ENCODE results near the gene PGAP3. TPM values are rescaled to one million over a fixed set of nuclear protein-coding genes. Genes with fewer than 3 reads are reported as not detected.

PGAP3 gene
- total and polyA plus RNA-seq, 5 experiments from 2014 or later, result 14.2 to 33.5 (median 17.7) TPM

- H3K27me3 Mint-ChIP-seq, result peaks cover 0 to 1% (median 0%) of the 10 kb centered on the region in 5 donors
- peaks cover 40 to 68% (median 67%) of the 10 kb centered on the region in 4 donors for H3K4me1 Mint-ChIP-seq
- POLR2A ChIA-PET, result interaction anchor here (0.6 to 4.0 kb wide), 14 partner anchors 9 to 503 kb away, joined by 3 to 26 read pairs (median 4); partner anchors contain the start of genes CASC3, PGAP3, PNMT and RPL19
Observed at GRCh38 chr17:39636927-39637736, 50.7 kb downstream of the PGAP3 start, which contains the start of gene STARD3. STARD3 (plus strand) TSS chr17:39637144; CDS start chr17:39653532, 16,388 bp downstream.

DNA sequence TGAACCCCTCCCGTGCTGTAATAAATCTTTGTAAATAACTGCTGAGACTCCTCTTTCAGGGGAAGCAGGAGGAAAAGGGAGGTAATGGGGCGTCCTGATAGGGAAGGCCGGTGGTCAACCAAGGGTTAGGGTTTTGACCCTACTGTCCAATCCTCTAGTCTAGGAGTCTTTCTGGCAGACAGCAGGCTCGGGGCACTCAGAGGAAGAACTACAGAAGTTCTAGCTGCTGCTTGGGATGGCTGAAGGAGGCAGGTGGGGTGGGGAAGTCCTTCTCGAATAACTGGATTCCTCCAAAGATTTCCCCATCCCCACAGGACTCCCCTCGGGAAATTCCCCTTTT lies 51.3 kb downstream of the PGAP3 start:
- peaks cover 0 to 7% (median 0%) of the 10 kb centered on the region in 5 donors for H3K27me3 Mint-ChIP-seq
- no peak for DNase-seq
- POLR2A ChIA-PET, result interaction anchor here (1.0 to 4.0 kb wide), 5 partner anchors 19 to 117 kb away, joined by 3 to 26 read pairs (median 8); partner anchors contain the start of genes PNMT and TCAP
- peaks cover 40 to 68% (median 64%) of the 10 kb centered on the region in 4 donors for H3K4me1 Mint-ChIP-seq
- H3K4me3 Mint-ChIP-seq, result peak overlapping the region; percentile 88 to 97 (median 94)
- no peaks in the 10 kb centered on the region for H3K9me3 Mint-ChIP-seq
- peak overlapping the region; percentile 80 to 96 (median 90) for H3K27ac Mint-ChIP-seq
- no peaks in the 10 kb centered on the region for H3K36me3 Mint-ChIP-seq
- ATAC-seq, result peak; percentile 16 to 22

More at GRCh38 chr17:39636927-39637736, 50.7 kb downstream of the PGAP3 start, which contains the start of gene STARD3:
- Mint-ChIP-seq H3K4me3 (peak within 1 kb of the TSS; percentile 88 to 97 (median 94)), H3K9me3 (no peaks in the 10 kb centered on the region), H3K27ac (peak within 1 kb of the TSS; percentile 80 to 96 (median 93)), H3K36me3 (no peaks in the 10 kb centered on the region)
- ATAC-seq (peak; percentile 88 to 90), DNase-seq (peak; percentile 79 to 93 (median 86))

GRCh38 chr17:39635614-39636176 lies 52.2 kb downstream of the PGAP3 start:
- no peak for DNase-seq
- Mint-ChIP-seq H3K27ac (peak overlapping the region; percentile 80 to 96 (median 90)), H3K9me3 (no peaks in the 10 kb centered on the region), H3K36me3 (no peaks in the 10 kb centered on the region), H3K4me3 (peak overlapping the region; percentile 52 to 97 (median 92)), H3K4me1 (peaks cover 35 to 67% (median 61%) of the 10 kb centered on the region in 4 donors), H3K27me3 (peaks cover 0 to 16% (median 4%) of the 10 kb centered on the region in 5 donors)
- POLR2A ChIA-PET, result interaction anchor here (4.0 to 4.1 kb wide), 2 partner anchors 13 to 32 kb away, joined by 15 to 26 read pairs; partner anchors contain the start of genes PNMT and TCAP
- ATAC-seq, result no peak

DNA sequence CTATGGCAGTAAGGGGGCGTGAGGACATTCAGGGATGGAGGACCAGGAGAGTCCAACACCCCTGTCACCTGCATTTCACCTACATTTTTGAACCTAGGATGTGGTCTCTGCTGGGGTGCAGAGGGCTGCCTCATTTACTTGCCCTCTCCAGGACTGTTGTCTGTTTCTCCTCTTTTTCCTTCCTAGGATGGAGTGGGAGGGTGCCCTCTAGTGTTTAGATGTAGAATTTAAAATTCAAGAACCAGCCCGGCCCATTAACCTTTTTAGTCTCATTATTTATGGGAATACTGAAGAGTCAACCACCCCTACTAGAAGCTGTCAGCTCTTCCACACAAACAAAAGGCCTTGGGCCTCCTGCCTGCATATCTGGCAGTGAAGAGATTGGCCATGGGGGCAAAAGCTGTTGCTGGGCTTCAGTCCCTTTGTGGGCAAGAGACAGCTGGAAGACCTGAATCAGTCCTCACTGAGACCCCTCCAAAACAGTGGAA lies 53.4 kb downstream of the PGAP3 start:
- DNase-seq (peak in 3 of 10 donors; percentile 48 to 59 (median 48)), ATAC-seq (no peak)
- peaks cover 27 to 54% (median 49%) of the 10 kb centered on the region in 4 donors for H3K4me1 Mint-ChIP-seq
- POLR2A ChIA-PET, result interaction anchor here (0.6 to 4.1 kb wide), 5 partner anchors 12 to 234 kb away, joined by 3 to 15 read pairs (median 5); partner anchors contain the start of gene MIEN1
- peak overlapping the region in 4 of 10 donors; percentile 9 to 66 (median 23) for H3K27ac Mint-ChIP-seq
- no peaks in the 10 kb centered on the region for H3K9me3 Mint-ChIP-seq
- no peaks in the 10 kb centered on the region for H3K36me3 Mint-ChIP-seq
- peaks cover 1 to 17% (median 7%) of the 10 kb centered on the region in 5 donors for H3K27me3 Mint-ChIP-seq
- H3K4me3 Mint-ChIP-seq, result peak overlapping the region in 2 of 10 donors; percentile 2 to 33

DNA sequence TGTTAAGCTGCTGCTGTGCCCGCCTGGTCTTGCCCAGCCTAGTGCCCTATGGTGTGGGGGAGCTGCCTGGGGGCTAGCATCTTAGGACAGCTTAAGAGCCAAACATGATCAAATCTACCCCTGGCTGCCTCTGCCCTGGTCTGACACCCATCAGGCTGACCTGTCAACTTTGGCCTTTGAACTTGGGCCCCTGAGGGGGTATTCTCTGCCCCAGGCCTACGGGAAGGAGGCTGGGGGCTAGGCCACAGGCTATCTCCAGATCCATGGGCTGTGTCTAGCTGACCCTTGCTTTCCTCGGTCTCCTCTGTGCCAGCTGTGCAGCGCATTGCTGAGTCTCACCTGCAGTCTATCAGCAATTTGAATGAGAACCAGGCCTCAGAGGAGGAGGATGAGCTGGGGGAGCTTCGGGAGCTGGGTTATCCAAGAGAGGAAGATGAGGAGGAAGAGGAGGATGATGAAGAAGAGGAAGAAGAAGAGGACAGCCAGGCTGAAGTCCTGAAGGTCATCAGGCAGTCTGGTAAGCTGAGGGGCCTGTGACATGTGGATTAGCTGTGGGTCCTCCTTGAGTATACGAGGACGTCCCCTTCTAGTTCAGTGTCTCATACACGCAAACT lies 54.2 kb downstream of the PGAP3 start:
- no peak for ATAC-seq
- peaks cover 21 to 46% (median 42%) of the 10 kb centered on the region in 4 donors for H3K4me1 Mint-ChIP-seq
- H3K27me3 Mint-ChIP-seq, result peaks cover 1 to 19% (median 8%) of the 10 kb centered on the region in 5 donors
- H3K36me3 Mint-ChIP-seq, result no peaks in the 10 kb centered on the region
- H3K27ac Mint-ChIP-seq, result peak overlapping the region in 1 of 10 donors; percentile 70
- POLR2A ChIA-PET, result interaction anchor here (0.6 to 4.1 kb wide), 6 partner anchors 9 to 235 kb away, joined by 3 to 15 read pairs (median 4); partner anchors contain the start of gene MIEN1
- H3K4me3 Mint-ChIP-seq, result no peak overlapping the region
- DNase-seq, result no peak
- H3K9me3 Mint-ChIP-seq, result no peaks in the 10 kb centered on the region

DNA sequence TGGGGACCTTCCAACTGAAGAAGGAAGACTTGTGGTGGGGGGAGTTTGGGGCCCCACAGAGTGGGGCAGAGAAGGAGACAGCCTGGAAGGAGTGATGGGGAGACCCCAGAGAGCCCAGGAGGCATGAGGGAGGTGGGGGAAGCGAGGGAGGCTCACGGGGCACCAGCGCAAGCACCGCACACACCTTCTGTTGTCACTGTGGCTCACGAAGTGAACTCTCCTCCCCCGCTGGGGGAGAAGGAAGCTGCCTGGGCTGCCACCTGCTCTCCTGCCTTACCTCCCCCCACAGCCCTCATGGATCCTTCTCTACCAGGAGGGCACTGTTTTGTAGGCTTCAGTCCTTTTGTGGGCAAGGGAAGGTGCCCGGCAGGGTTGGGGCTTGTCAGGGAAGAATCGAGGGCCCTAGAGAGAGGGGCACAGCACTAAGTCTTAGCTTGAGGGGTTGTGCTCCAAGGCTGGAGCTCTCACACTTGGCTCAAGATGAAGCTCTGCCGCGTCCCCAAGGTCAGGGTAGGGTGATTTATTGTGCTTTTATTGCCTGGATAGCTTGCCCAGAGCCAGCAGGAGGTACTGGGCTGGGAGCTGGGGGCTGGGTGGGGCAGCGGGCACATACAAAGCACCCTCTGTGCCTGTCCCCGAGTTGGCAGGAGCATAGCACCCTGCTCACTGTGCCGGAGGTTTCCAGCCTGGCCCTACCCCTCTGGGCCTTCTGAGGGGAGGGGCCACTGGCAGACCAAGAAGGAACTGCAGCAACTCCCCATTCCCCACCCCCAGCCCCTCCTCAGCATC lies 55.5 kb downstream of the PGAP3 start:
- Mint-ChIP-seq H3K27me3 (peaks cover 6 to 31% (median 15%) of the 10 kb centered on the region in 5 donors), H3K27ac (peak overlapping the region in 3 of 10 donors; percentile 25 to 76 (median 33)), H3K36me3 (no peaks in the 10 kb centered on the region), H3K4me1 (peaks cover 9 to 36% (median 29%) of the 10 kb centered on the region in 4 donors), H3K9me3 (no peaks in the 10 kb centered on the region), H3K4me3 (peak overlapping the region in 1 of 10 donors; percentile 45)
- DNase-seq (no peak), ATAC-seq (no peak)
- POLR2A ChIA-PET, result interaction anchor here (4.1 kb wide), 1 partner anchor 10 kb away, joined by 15 read pairs; no protein-coding TSS in a partner anchor

GRCh38 chr17:39631403-39631802 lies 56.5 kb downstream of the PGAP3 start:
- Mint-ChIP-seq H3K4me3 (peak overlapping the region in 1 of 10 donors; percentile 11), H3K27ac (peak overlapping the region in 2 of 10 donors; percentile 3 to 21), H3K36me3 (no peaks in the 10 kb centered on the region), H3K4me1 (peaks cover 9 to 38% (median 30%) of the 10 kb centered on the region in 4 donors), H3K9me3 (no peaks in the 10 kb centered on the region), H3K27me3 (peaks cover 6 to 36% (median 20%) of the 10 kb centered on the region in 5 donors)
- POLR2A ChIA-PET, result no interaction called here
- DNase-seq (no peak), ATAC-seq (no peak)

DNA sequence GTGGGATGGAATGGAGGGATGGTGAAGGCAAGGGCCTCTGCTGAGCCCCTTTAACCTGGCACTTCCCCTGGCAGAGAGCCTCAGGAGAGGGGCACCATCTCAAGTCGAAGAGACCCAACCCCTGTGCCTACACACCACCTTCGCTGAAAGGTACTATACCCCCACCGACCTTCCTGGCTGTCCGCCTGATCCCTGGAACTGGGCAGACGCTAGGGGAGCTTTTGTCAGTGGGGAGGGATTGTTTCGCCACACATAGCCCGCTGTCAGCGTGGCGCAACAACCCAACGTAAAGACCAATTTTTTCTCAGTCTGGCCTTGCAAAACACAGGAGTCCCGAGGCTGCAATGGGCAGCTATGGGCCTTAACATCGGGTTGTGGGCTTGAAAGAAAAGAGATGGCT lies 58.0 kb downstream of the PGAP3 start:
- H3K27me3 Mint-ChIP-seq, result peaks cover 16 to 51% (median 31%) of the 10 kb centered on the region in 5 donors
- no peak overlapping the region for H3K27ac Mint-ChIP-seq
- H3K4me1 Mint-ChIP-seq, result peaks cover 13 to 42% (median 24%) of the 10 kb centered on the region in 4 donors
- DNase-seq, result no peak
- no peak for ATAC-seq
- no peaks in the 10 kb centered on the region for H3K9me3 Mint-ChIP-seq
- peaks cover 0 to 4% (median 0%) of the 10 kb centered on the region in 3 donors for H3K36me3 Mint-ChIP-seq
- POLR2A ChIA-PET, result no interaction called here
- H3K4me3 Mint-ChIP-seq, result no peak overlapping the region

DNA sequence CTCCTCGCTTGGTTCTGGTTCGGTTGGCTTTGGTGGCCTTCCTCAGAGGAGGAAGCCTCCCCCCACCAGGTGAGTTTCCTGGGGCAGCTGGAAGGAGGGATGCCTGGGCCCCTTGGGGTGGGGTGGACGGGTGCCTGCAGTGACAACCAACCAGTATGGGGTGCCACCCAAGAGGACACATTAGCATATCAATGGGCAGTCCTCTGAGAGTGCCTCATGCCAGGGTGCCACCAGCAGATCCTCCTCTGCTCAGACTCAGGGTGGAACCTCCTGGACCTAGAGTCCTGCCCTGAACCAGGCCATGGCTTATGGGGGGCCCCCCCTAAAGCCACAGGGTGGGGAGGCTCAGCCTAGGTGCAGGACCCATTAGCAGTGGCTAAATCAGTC lies 58.4 kb downstream of the PGAP3 start:
- peaks cover 16 to 55% (median 35%) of the 10 kb centered on the region in 5 donors for H3K27me3 Mint-ChIP-seq
- POLR2A ChIA-PET, result no interaction called here
- no peak for ATAC-seq

DNA sequence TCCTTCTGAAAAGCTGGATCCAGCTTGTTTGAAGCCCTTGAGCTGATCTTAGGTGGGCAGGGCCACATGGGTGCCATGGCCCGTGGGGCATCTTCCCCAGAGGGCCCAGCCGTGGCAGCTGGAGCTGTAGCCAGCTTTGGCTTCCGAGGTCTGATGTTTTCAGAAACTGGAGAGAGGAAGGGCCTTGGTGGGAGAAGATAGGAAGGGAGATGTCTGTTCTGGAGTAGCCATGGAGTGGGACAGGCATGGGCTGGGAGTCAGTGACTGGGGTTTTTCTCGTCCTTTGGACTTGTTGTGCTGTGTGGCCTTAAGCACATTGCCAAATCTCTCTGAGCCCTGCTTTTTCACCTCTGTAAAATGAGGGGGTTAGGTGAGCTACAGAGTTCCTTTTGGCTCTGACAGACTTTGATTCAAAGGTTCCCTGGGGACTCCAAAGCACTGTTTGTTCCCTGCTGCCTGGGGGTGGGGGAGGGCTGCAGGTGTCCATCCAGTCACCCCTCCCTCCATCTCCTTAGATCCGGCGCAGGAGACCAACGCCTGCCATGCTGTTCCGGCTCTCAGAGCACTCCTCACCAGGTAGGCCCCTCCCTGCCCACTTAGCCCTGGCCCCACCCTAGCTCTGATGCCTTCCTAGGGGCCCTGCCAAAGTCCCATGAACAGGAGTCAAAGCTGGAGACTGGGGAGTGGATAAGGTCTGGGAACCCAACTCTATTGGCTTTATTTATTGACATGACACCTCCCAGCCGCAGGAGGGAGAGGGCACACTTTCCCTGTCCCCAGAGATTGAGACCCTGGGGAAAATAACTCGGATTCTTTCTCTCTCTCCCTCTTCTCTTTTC lies 59.0 kb downstream of the PGAP3 start:
- no peaks in the 10 kb centered on the region for H3K9me3 Mint-ChIP-seq
- H3K4me3 Mint-ChIP-seq, result no peak overlapping the region
- H3K36me3 Mint-ChIP-seq, result peaks cover 0 to 4% (median 0%) of the 10 kb centered on the region in 3 donors
- POLR2A ChIA-PET, result interaction anchor here (1.5 to 2.3 kb wide), 2 partner anchors 9 to 42 kb away, joined by 3 to 5 read pairs; no protein-coding TSS in a partner anchor
- DNase-seq (no peak), ATAC-seq (no peak)
- H3K27me3 Mint-ChIP-seq, result peaks cover 16 to 57% (median 37%) of the 10 kb centered on the region in 5 donors
- H3K4me1 Mint-ChIP-seq, result peaks cover 9 to 40% (median 22%) of the 10 kb centered on the region in 4 donors
- H3K27ac Mint-ChIP-seq, result no peak overlapping the region

More for the DNA sequence above, 58.4 kb downstream of the PGAP3 start:
- H3K4me3 Mint-ChIP-seq, result no peak overlapping the region
- no peak overlapping the region for H3K27ac Mint-ChIP-seq
- peaks cover 0 to 4% (median 0%) of the 10 kb centered on the region in 3 donors for H3K36me3 Mint-ChIP-seq
- H3K9me3 Mint-ChIP-seq, result no peaks in the 10 kb centered on the region
- no peak for DNase-seq
- peaks cover 13 to 44% (median 23%) of the 10 kb centered on the region in 4 donors for H3K4me1 Mint-ChIP-seq

Data from naive thymus-derived CD8-positive, alpha-beta T cell (primary cell).